Neuron (in vitro differentiated cells): ENCODE measurements around the gene AUH.
"Not testable (repeated sequence)": the region's sequence is repeated elsewhere in the genome, so short reads cannot be mapped to it uniquely, and the experiment has no call there.

Experiments
- H2AFZ ChIP-seq: one replicate; pipeline ENCODE4 v1.6.1; 2013; ENCODE audit warnings: low read depth, mild to moderate bottlenecking, inconsistent platforms, low read length, moderate library complexity
- H3K27me3 ChIP-seq: one replicate; pipeline ENCODE4 v1.6.1; 2013; ENCODE audit warnings: low read length; ENCODE audit not compliant: insufficient read depth
- H3K36me3 ChIP-seq: one replicate; pipeline ENCODE4 v1.6.1; 2013; ENCODE audit warnings: low read length; ENCODE audit not compliant: insufficient read depth
- H3K4me1 ChIP-seq: one replicate; pipeline ENCODE4 v1.6.1; 2013; ENCODE audit warnings: low read length; ENCODE audit not compliant: insufficient read depth
- H3K4me3 ChIP-seq: 2 replicates; pipeline ENCODE4 v1.5.1; 2013; ENCODE audit warnings: mild to moderate bottlenecking, low read length, moderate library complexity
- H3K9me3 ChIP-seq: one replicate; pipeline ENCODE4 v1.6.1; 2013; ENCODE audit warnings: low read length

AUH gene

DNA sequence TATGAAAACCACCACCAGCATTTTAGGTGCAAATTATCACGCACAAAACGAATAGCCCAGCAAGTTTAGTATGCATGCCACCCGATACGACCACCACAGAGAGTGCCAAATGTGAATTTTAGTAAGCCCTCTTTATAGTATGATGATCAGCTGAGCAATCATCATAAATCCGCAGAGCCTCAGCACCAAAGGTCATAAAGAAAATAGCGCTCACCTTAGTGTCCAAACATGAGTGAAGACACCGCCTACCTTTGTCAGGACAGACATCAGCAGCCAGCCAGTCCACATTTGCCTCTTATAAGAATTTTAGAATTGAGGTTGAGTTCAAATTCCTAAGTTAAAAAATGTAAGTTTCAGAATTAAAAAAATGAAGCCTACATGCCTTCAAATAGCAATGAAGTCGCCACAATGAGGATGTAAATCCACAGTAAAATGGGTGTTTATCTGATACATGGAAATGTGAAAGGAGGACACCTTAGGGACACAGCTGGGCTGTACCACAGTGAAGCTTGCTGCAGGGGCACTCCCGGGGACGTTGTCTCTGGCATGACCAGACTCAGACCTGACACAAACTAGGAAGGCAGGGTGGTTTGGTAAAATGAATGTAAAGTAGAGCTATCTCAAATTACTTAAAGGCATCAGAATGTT is 149.0 kb downstream of the AUH start:
- Histone ChIP-seq H3K9me3 (no peaks in the 10 kb centered on the region), H3K4me3 (no peak overlapping the region), H2AFZ (no peak overlapping the region), H3K4me1 (no peaks in the 10 kb centered on the region), H3K27me3 (no peaks in the 10 kb centered on the region), H3K36me3 (no peaks in the 10 kb centered on the region)

DNA sequence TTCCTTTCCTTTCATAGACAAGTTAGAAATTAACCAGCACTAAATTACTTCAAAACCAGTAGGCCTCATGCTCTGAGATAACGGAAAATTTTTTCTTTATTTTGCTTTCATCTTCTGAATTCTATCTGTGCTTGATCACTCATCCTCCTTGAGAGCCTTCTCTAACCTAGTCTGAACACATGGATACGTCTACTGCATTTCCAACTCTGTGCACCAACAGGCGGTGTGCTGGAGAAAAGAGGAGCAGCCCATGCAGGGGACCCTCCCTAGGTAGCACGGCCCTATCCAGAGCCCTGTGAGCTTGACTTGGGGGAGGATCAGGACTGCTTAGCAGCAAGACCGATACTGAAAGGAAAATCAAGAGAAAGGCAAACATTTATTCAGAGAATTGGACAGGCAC is 149.8 kb downstream of the AUH start:
- Histone ChIP-seq H3K4me1 (no peaks in the 10 kb centered on the region), H3K4me3 (no peak overlapping the region), H3K27me3 (no peaks in the 10 kb centered on the region), H3K9me3 (no peaks in the 10 kb centered on the region), H2AFZ (no peak overlapping the region), H3K36me3 (no peaks in the 10 kb centered on the region)

DNA sequence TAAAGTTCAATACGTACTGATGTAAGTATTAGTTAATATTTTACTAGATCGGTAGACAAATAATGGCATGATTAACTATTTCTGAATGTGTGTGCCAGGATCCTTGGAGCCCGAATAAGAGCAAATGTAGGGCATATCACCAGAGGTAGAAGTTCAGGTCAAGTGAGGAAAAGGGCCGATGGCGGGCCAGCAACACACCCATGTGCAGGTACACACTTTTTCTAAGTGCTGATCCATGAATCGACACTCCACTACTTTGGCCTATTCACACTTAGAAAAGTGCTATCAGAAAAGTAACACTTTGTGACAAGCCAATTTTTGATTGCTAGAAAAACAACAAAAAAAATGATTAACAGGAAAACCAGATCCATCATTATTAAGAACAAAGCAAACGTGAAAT is 150.3 kb downstream of the AUH start:
- Histone ChIP-seq H3K4me1 (no peaks in the 10 kb centered on the region), H3K27me3 (no peaks in the 10 kb centered on the region), H3K36me3 (no peaks in the 10 kb centered on the region), H3K9me3 (no peaks in the 10 kb centered on the region), H3K4me3 (no peak overlapping the region), H2AFZ (no peak overlapping the region)

DNA sequence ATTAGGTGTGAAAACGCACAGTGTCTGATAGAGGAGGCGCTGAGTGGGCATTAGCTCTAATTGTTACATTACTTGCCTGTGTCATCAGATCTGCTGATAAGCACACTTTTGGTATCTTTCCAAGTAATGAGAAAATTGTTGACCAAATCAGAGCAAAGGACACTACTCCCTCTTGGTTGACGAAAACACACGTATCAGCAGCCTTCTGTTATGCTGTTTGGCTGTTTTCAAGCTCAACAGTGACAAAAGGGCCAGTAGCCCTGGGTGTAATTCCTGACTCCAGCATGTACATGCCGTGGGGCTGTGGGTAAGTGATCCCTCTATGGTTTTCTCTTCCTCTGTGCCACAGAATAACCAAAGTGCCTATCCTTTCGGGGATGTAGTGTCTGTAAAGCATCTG is 151.4 kb downstream of the AUH start:
- Histone ChIP-seq H3K4me1 (no peaks in the 10 kb centered on the region), H2AFZ (no peak overlapping the region), H3K9me3 (no peaks in the 10 kb centered on the region), H3K4me3 (no peak overlapping the region), H3K27me3 (no peaks in the 10 kb centered on the region), H3K36me3 (no peaks in the 10 kb centered on the region)

DNA sequence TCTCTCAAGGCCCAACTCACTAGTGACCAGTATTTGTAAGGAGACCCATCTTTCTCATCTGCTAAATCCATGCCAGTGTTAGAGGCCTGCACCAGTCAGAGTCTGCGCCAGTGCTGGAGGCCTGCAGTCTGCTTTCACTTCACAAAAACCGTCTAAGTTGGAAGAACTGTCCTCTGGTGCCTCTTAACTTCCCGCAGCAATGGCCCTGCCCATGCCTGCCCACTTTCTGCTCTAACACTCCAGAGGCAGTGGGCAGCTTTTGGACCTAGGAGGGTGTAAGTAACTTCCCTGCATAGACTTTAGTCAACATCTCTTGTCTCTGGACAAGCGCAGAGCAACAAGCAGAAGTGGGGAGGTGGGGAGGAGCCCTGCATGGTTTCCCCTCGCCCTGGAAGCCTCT is 152.9 kb downstream of the AUH start:
- no peaks in the 10 kb centered on the region for H3K27me3 ChIP-seq
- H3K36me3 ChIP-seq: no peaks in the 10 kb centered on the region
- H3K4me1 ChIP-seq: no peaks in the 10 kb centered on the region
- H3K4me3 ChIP-seq: no peak overlapping the region
- H2AFZ ChIP-seq: no peak overlapping the region
- no peaks in the 10 kb centered on the region for H3K9me3 ChIP-seq

DNA sequence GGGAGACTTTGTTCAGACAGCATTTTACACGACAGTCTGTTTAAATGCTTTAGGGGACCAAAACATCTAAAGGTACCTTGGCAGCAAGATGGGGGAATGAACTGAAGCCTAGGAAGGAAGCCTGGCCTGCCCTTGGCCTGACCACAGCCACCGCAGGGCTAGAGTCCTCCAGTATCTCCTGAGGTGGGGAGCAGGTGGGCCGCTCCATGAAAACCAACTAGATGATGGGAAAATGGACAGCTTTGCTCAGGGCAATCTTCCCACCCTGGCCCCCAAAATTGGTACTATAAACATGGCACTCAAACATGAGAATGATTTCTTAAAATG is 153.3 kb downstream of the AUH start:
- Histone ChIP-seq H3K36me3 (no peaks in the 10 kb centered on the region), H3K9me3 (no peaks in the 10 kb centered on the region), H3K4me1 (no peaks in the 10 kb centered on the region), H2AFZ (no peak overlapping the region), H3K4me3 (no peak overlapping the region), H3K27me3 (no peaks in the 10 kb centered on the region)

DNA sequence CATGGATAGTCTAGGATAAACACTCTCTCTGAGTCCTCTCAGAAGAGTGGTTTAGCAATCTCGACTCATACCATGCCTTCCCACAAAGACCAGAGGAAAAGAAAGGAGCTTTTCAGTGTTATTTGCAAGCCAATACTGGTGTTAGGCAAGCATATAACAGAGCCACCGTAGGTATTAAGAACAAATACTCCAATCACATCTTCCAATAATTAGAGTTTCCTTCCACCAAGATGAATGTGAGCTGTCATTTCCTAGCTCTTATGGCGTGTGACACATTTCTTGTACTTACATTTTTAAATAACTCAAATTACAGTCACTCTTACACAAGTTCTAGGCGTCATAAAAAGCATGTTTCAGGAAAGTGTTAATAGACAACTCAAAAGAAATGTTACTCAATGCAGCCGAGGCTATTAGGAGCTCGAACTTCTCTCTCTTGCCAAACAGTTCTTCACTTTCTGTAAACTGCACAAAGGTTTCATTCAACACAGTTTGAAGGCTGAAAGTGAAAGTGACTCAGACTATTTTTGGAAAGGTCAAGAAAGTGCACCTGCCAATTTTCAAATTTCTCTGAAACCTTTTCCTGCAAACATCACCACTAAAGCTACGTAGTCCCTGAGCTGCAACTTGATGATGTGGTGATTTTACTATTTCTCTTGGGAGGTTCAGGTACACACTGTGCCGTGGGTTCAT is 153.8 kb downstream of the AUH start:
- H3K27me3 ChIP-seq: no peaks in the 10 kb centered on the region
- no peak overlapping the region for H2AFZ ChIP-seq
- H3K4me1 ChIP-seq: no peaks in the 10 kb centered on the region
- H3K4me3 ChIP-seq: no peak overlapping the region
- H3K36me3 ChIP-seq: no peaks in the 10 kb centered on the region
- peaks cover under 1% of the 10 kb centered on the region for H3K9me3 ChIP-seq

DNA sequence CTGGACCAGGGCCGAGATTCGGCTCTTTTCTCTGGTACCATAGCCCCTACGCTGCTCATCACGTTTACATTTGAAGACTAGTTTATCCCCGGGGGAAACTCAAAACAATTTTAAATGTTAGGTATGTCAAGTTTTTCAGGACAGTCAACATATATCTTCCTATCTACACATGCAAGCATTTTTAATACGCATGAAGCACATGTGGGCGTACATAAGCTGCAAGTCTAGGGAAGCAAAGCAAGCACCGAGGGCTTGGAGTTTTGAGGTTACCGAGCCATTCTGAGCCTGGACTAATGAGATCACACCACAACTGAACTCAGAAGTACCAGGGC is 154.4 kb downstream of the AUH start:
- no peaks in the 10 kb centered on the region for H3K36me3 ChIP-seq
- peaks cover 1% of the 10 kb centered on the region for H3K9me3 ChIP-seq
- H3K4me1 ChIP-seq: no peaks in the 10 kb centered on the region
- H3K27me3 ChIP-seq: no peaks in the 10 kb centered on the region
- no peak overlapping the region for H2AFZ ChIP-seq
- H3K4me3 ChIP-seq: no peak overlapping the region

DNA sequence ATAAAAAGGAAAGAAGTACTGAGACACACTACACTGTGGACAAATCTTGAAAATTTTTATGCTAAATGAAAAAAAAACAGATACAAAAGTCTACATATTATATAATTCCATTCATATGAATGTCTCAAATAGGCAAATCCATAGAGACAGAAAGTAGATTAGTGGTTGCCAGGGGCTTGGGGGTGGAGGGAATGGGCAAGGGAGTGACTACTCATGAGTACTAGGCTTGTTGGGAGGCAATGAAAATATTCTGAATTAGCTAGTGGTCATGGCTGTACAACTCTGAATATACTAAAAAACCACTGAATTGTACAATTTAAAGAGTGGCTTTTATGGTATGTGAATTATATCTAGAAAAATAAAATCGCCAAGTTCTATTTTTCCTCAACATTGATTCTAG is 154.9 kb downstream of the AUH start:
- Histone ChIP-seq H3K9me3 (peaks cover 1% of the 10 kb centered on the region), H3K4me3 (no peak overlapping the region), H3K36me3 (no peaks in the 10 kb centered on the region), H2AFZ (no peak overlapping the region), H3K4me1 (no peaks in the 10 kb centered on the region), H3K27me3 (no peaks in the 10 kb centered on the region)

DNA sequence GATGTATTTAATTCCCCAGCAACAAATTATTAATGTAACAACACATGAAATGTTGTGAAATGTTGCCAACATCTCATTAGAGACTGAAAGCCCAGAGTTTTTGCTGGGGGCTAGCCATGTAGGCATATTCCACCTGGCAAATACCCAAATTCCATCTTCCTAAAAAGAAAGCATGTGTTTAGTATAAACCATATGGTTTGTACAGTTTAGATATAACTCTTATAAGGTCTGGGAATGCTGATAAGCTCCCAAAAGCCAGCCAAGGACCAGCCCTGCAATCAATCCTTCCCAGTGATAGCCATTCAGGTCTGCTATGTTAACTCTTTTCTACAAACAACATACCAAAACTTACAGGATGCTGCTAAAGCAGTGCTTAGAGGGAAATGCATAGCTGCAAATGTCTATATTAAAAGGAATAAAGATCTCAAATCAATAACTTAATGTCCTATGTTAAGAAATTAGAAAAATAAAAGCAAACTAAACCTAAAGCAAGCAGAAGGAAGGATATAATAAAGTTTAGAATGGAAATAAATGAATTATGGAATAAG is 158.9 kb downstream of the AUH start:
- Histone ChIP-seq H3K27me3 (no peaks in the 10 kb centered on the region), H3K36me3 (no peaks in the 10 kb centered on the region), H2AFZ (no peak overlapping the region), H3K9me3 (peaks cover 1% of the 10 kb centered on the region), H3K4me1 (no peaks in the 10 kb centered on the region), H3K4me3 (no peak overlapping the region)

DNA sequence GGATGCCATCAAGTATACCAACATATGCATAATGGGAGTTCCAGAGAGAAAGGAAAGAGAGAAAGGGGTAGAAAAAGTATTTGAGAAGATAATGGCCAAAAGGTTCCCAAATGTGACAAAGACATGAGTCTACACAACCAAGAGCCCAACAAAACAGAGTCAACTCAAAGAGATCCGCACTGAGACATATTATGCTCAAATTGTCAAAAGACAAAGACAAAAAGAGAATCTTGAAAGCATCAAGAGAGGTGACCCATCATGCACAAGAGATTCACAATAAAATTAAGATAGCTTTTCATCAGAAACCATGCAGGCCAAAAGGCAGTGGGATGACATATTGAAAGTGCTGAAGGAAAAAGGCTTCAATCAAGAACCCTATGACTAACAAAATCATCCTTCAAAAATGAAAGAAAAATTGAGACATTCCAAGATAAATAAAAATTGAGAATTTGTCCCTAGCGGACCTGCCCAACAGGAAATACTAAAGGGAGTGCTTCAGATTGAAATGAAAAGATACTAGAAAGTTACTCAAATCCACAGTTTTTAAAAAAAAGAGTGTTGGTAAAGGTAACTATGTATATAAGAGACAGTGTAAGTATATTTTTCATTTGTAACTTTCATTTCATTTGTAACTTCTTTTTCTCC is 160.9 kb downstream of the AUH start:
- no peak overlapping the region for H3K4me3 ChIP-seq

DNA sequence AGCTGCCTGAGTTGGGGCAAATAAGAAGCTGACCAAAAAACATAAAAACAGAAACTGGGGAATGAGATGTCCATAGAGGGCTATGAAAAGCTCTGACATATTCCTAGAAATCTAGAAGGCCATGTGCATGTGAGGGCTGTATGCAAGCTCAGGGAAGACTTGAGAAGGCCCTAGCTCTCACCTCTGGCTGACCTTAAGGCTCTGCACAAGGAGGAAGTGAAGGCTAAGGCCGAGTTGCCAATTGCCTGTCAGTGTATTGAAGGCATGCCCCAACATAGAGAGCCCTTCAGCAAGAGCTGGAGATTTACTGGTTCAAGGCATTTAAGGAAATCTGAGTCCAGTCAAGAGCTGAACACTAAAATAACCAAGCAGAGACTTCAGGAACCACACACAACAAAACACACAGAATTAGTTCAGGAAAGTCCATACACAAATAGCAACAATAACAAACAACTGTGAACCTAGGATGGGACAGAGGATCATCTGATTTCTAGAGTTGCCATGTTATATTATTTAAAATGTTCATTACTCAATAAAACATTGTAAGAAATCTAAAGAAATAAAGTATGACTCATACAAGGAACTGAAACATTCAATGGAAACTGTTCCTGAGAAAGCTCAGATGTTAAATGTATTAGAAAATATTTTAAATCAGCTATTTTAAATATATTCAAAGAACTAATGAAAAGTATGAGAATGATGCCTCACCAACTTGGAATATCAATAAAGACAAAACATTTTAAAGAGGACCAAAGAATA is 161.8 kb downstream of the AUH start:
- H3K9me3 ChIP-seq: peaks cover 1% of the 10 kb centered on the region
- peaks cover 3% of the 10 kb centered on the region for H3K4me1 ChIP-seq
- no peaks in the 10 kb centered on the region for H3K27me3 ChIP-seq
- H2AFZ ChIP-seq: no peak overlapping the region
- no peak overlapping the region for H3K4me3 ChIP-seq
- no peaks in the 10 kb centered on the region for H3K36me3 ChIP-seq

More for the DNA sequence above, 160.9 kb downstream of the AUH start:
- H3K4me1 ChIP-seq: peaks cover 3% of the 10 kb centered on the region
- no peak overlapping the region for H2AFZ ChIP-seq
- no peaks in the 10 kb centered on the region for H3K36me3 ChIP-seq
- no peaks in the 10 kb centered on the region for H3K27me3 ChIP-seq
- H3K9me3 ChIP-seq: peaks cover 1% of the 10 kb centered on the region

DNA sequence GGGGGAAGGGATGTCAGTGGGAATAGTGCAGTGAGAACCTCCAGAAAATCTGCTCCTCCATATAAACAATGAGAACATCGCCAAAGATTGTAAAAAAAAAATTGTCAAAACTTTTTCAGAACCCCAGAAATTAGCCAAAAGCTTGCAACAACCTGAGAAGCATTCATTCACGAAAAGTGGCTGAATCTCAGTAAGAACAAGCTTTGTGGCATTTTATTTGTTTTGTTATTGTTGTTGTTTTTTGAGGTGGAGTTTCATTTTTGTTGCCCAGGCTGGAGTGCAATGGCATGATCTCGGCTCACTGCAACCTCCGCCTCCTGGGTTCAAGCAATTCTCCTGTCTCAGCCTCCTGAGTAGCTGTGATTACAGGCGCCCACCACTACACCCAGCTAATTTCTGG is 162.8 kb downstream of the AUH start:
- not testable (repeated sequence) for H3K27me3 ChIP-seq, H2AFZ ChIP-seq, H3K4me3 ChIP-seq, H3K9me3 ChIP-seq, H3K36me3 ChIP-seq, H3K4me1 ChIP-seq
